Amniotic stem cell (primary cell): ENCODE data around the gene ADAM33.
A peak's percentile ranks its signal among the peaks of the same experiment; 100 is the strongest.

Experiments
- DNase-seq: peaks from one replicate; lab custom pipeline; 2025; lab: John Stamatoyannopoulos, UW

ADAM33 gene

GRCh38 chr20:3706774-3707507, 25.1 kb upstream of the ADAM33 start:
- DNase-seq, result no peak

- DNase-seq, result no peak
Observed at GRCh38 chr20:3705970-3706739, 24.3 kb upstream of the ADAM33 start.

- DNase-seq, result no peak
Observed at GRCh38 chr20:3705491-3705969, 23.7 kb upstream of the ADAM33 start.

- DNase-seq, result no peak
Observed at GRCh38 chr20:3704087-3704486, 22.3 kb upstream of the ADAM33 start.

GRCh38 chr20:3702611-3703391, 21.0 kb upstream of the ADAM33 start:
- no peak for DNase-seq

- no peak for DNase-seq
Observed at GRCh38 chr20:3701061-3701998, 19.5 kb upstream of the ADAM33 start.

GRCh38 chr20:3699037-3699436, 17.2 kb upstream of the ADAM33 start:
- no peak for DNase-seq

GRCh38 chr20:3698591-3699001, 16.8 kb upstream of the ADAM33 start:
- DNase-seq, result no peak

GRCh38 chr20:3697588-3698305, 15.9 kb upstream of the ADAM33 start:
- DNase-seq, result no peak

GRCh38 chr20:3696745-3697587, 15.2 kb upstream of the ADAM33 start:
- no peak for DNase-seq

GRCh38 chr20:3696200-3696599, 14.4 kb upstream of the ADAM33 start:
- no peak for DNase-seq

GRCh38 chr20:3694864-3695263, 13.1 kb upstream of the ADAM33 start:
- no peak for DNase-seq

GRCh38 chr20:3693376-3693775, 11.6 kb upstream of the ADAM33 start:
- DNase-seq, result no peak

GRCh38 chr20:3692706-3693294, 11.0 kb upstream of the ADAM33 start:
- DNase-seq, result no peak

- DNase-seq, result no peak
Observed at GRCh38 chr20:3691897-3692296, 10.1 kb upstream of the ADAM33 start.

GRCh38 chr20:3691306-3691705, 9.5 kb upstream of the ADAM33 start:
- no peak for DNase-seq

GRCh38 chr20:3690413-3690812, 8.6 kb upstream of the ADAM33 start:
- DNase-seq, result no peak

GRCh38 chr20:3689978-3690377, 8.2 kb upstream of the ADAM33 start:
- DNase-seq, result no peak

- DNase-seq, result peak; percentile 12
Observed at GRCh38 chr20:3687655-3688054, 5.8 kb upstream of the ADAM33 start.
